ENCODE measurements around the gene IRAK1BP1.
"Not testable (repeated sequence)": the region's sequence is repeated elsewhere in the genome, so short reads cannot be mapped to it uniquely, and the experiment has no call there.

The IRAK1BP1 gene

GRCh38 chr6:78896227-78896626 lies 28.9 kb downstream of the IRAK1BP1 start:
- no peak for DNase-seq

GRCh38 chr6:78908621-78909020 lies 41.3 kb downstream of the IRAK1BP1 start:
- no peak for DNase-seq

- no peak for DNase-seq
These were observed 42.0 kb downstream of the IRAK1BP1 start for GRCh38 chr6:78909391-78909790.

- DNase-seq: no peak
These were observed 42.7 kb downstream of the IRAK1BP1 start for GRCh38 chr6:78910010-78910409.

GRCh38 chr6:78910591-78911171 lies 43.3 kb downstream of the IRAK1BP1 start:
- DNase-seq: peak; percentile 42

- no peak for DNase-seq
These were observed 44.0 kb downstream of the IRAK1BP1 start for GRCh38 chr6:78911218-78911940.

- DNase-seq: no peak
These were observed 49.1 kb downstream of the IRAK1BP1 start for GRCh38 chr6:78916411-78916810.

GRCh38 chr6:78917788-78918187 lies 50.4 kb downstream of the IRAK1BP1 start:
- no peak for DNase-seq

GRCh38 chr6:78921168-78921567 lies 53.8 kb downstream of the IRAK1BP1 start:
- DNase-seq: not testable (repeated sequence)

GRCh38 chr6:78925317-78925716 lies 58.0 kb downstream of the IRAK1BP1 start:
- DNase-seq: no peak

- DNase-seq: no peak
These were observed 68.2 kb downstream of the IRAK1BP1 start for GRCh38 chr6:78935553-78935952.

GRCh38 chr6:78936515-78936914 lies 69.2 kb downstream of the IRAK1BP1 start:
- no peak for DNase-seq

GRCh38 chr6:78942446-78942845 lies 75.1 kb downstream of the IRAK1BP1 start:
- no peak for DNase-seq

- DNase-seq: no peak
These were observed 80.2 kb downstream of the IRAK1BP1 start for GRCh38 chr6:78947529-78947928.

- no peak for DNase-seq
These were observed 80.6 kb downstream of the IRAK1BP1 start for GRCh38 chr6:78947962-78948361.

- DNase-seq: no peak
These were observed 81.4 kb downstream of the IRAK1BP1 start for GRCh38 chr6:78948785-78949184.

GRCh38 chr6:78952362-78952761 lies 85.0 kb downstream of the IRAK1BP1 start:
- no peak for DNase-seq
